HEK293T (cell line): ENCODE measurements around the gene GHITM.
A peak's percentile ranks its signal among the peaks of the same experiment; 100 is the strongest.

Experiments
- CTCF ChIA-PET: fragments of 350-600 bp; formaldehyde crosslinking; extraction: SDS; loops from one replicate; lab custom pipeline; 2021; ENCODE audit warnings: antibody characterized with exemption, inconsistent platforms; lab: Yijun Ruan, JAX
- POLR2A ChIA-PET: fragments of 350-600 bp; formaldehyde crosslinking; extraction: SDS; loops from one replicate; lab custom pipeline; 2020; ENCODE audit warnings: antibody characterized with exemption, inconsistent platforms; lab: Yijun Ruan, JAX
- DNase-seq: peaks from one replicate; pipeline ENCODE4 v3.0.0; 2012; ENCODE audit warnings: mixed read lengths; ENCODE audit errors: extremely low spot score
- ARNT ChIP-seq: fragments of 450-650 bp; IDR thresholded peaks from 2 replicates; pipeline ENCODE4 v1.6.1; 2017; ENCODE audit warnings: mild to moderate bottlenecking
- BHLHE40 ChIP-seq: fragments of 450-650 bp; IDR thresholded peaks from 2 replicates; pipeline ENCODE4 v1.6.1; 2016; ENCODE audit warnings: mild to moderate bottlenecking, moderate library complexity, borderline replicate concordance
- CTBP1 ChIP-seq: fragments of 450-650 bp; IDR thresholded peaks from 2 replicates; pipeline ENCODE4 v1.6.1; 2016; ENCODE audit warnings: borderline replicate concordance
- ELF4 ChIP-seq: fragments of 450-650 bp; IDR thresholded peaks from 2 replicates; pipeline ENCODE4 v1.6.1; 2017; ENCODE audit warnings: antibody characterized with exemption
- FOXA1 ChIP-seq: fragments of 450-650 bp; IDR thresholded peaks from 2 replicates; pipeline ENCODE4 v1.6.1; 2016; ENCODE audit warnings: mild to moderate bottlenecking
- FOXK2 ChIP-seq: fragments of 450-650 bp; IDR thresholded peaks from 2 replicates; pipeline ENCODE4 v1.6.1; 2016; ENCODE audit warnings: mild to moderate bottlenecking
- FOXM1 ChIP-seq: fragments of 450-650 bp; IDR thresholded peaks from 2 replicates; pipeline ENCODE4 v1.6.1; 2017; ENCODE audit warnings: mild to moderate bottlenecking, borderline replicate concordance
- HDGF ChIP-seq: fragments of 450-650 bp; IDR thresholded peaks from 2 replicates; pipeline ENCODE4 v1.6.1; 2017; ENCODE audit warnings: antibody characterized with exemption, borderline replicate concordance
- L3MBTL2 ChIP-seq: fragments of 450-650 bp; conservative IDR thresholded peaks from 2 replicates; pipeline ENCODE4 v1.6.1; 2016; ENCODE audit warnings: mild to moderate bottlenecking
- LEF1 ChIP-seq: fragments of 450-650 bp; IDR thresholded peaks from 2 replicates; pipeline ENCODE4 v1.6.1; 2017; ENCODE audit warnings: mild to moderate bottlenecking, borderline replicate concordance
- NFRKB ChIP-seq: fragments of 450-650 bp; IDR thresholded peaks from 2 replicates; pipeline ENCODE4 v1.6.1; 2016; ENCODE audit warnings: mild to moderate bottlenecking, moderate library complexity
- PKNOX1 ChIP-seq: fragments of 450-650 bp; IDR thresholded peaks from 2 replicates; pipeline ENCODE4 v1.6.1; 2016
- SP1 ChIP-seq: fragments of 450-650 bp; IDR thresholded peaks from 2 replicates; pipeline ENCODE4 v1.6.1; 2017
- SUZ12 ChIP-seq: fragments of 450-650 bp; IDR thresholded peaks from 2 replicates; pipeline ENCODE4 v1.6.1; 2016; ENCODE audit warnings: mild to moderate bottlenecking
- TARDBP ChIP-seq: fragments of 450-650 bp; IDR thresholded peaks from 2 replicates; pipeline ENCODE4 v1.6.1; 2016
- ZNF384 ChIP-seq: fragments of 450-650 bp; IDR thresholded peaks from 2 replicates; pipeline ENCODE4 v1.6.1; 2016

GHITM gene

GRCh38 chr10:84139126-84140035 lies at the start of gene GHITM:
Gene GHITM (plus strand): TSS chr10:84139509. CDS start chr10:84141501, 1,992 bp downstream.
- peak; percentile 95 for DNase-seq
- ChIA-PET POLR2A (interaction anchor here (0.8 kb wide), 1 partner anchor 10 kb away, joined by 3 read pairs; no protein-coding TSS in a partner anchor), CTCF (interaction anchor here (0.7 to 1.9 kb wide), 2 partner anchors 9 to 236 kb away, joined by 4 to 11 read pairs; no protein-coding TSS in a partner anchor)
- TF ChIP-seq HDGF: no peak
- TF ChIP-seq FOXK2: peak; percentile 84
- TF ChIP-seq L3MBTL2: peak; percentile 31; the same call in 1 of the 2 replicates
- TF ChIP-seq LEF1: no peak
- TF ChIP-seq NFRKB: peak; percentile 93
- TF ChIP-seq ELF4: peak; percentile 66; the same call in 1 of the 2 replicates
- no peak for TF ChIP-seq BHLHE40
- peak; percentile 75 for TF ChIP-seq PKNOX1
- no peak for TF ChIP-seq SP1

DNA sequence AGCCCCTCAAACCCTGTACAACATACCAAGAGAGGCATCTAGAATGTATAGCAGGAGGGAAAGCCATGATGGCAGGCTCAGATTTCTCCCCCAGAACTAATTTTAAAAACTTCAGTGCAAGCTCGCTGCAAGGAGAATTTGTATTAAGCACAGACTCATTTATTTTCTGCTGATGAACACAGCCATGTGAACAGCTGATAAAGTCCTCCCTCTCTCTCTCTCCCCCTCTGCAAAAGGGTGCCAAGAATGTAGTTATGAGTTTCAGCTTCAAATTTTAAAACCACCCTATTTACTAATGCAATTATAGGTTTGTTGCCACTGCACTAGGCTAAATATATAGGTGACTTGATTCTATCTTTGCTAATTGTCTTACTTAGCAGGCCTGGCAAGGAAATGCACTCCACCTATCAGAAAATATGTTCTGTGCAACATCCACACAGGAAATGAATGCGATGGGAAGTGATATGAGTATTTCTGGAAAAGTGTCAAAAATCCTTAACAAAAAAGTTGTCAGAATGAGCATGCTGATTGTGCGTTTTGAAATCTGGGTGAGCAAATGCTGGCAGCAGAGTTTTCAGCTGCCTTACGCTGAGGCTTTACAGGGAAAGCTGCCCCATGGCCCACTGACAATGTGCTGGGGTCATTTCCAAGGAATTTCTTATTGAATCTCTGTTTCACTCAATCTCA lies 43.4 kb upstream of the GHITM start:
- TF ChIP-seq NFRKB: no peak
- no peak for TF ChIP-seq PKNOX1
- no peak for TF ChIP-seq FOXK2
- no peak for TF ChIP-seq HDGF
- TF ChIP-seq FOXA1: no peak
- TF ChIP-seq FOXM1: no peak
- no peak for TF ChIP-seq L3MBTL2
- ChIA-PET CTCF (no interaction called here), POLR2A (no interaction called here)
- no peak for DNase-seq

DNA sequence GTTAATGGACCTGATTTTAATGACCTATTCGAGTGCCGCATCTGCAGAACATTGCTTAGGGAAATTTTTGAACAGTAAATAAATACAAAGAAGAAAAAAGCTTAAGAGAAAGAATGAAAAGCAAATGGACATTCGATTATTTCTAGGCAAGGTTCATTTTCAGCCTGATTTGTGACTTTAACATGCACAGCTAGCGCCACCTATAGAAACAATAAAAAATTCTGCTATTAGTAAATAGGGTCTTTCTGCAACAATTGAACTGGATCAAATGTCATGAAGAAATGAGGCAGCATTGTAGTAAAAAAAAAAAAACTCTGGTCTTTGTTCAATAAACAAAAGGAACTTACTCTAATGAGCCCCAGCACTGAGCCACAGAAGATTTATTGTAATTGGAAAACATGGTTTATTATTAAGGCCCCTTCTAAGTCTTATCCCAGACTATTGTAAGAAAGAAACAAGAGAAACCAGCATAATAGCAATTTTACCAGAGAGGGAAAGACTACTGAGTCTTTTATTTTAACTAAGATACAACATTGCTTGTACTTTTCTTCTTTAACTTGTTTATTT lies 41.4 kb upstream of the GHITM start:
- ChIA-PET CTCF (no interaction called here), POLR2A (no interaction called here)
- DNase-seq: no peak

DNA sequence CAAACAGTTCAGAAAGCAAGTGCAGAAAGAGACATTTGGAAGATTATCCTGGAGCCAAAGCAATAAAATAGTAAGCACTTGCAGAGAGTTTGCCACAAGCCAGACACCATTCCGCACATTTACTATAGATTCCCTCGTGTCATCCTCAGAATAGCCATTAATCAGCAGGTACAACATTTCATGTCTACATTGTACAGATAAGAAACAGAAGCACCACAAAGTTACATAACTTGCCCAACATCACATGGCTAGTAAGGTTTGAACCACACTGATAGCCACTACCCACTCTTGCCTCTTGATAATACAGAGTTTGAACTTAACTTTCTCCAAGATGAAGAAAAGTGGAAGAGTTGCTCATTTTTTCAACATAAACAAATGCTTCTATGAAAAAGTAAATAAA lies 40.6 kb upstream of the GHITM start:
- TF ChIP-seq FOXA1 (no peak), LEF1 (no peak), SUZ12 (no peak), PKNOX1 (no peak), ZNF384 (no peak), L3MBTL2 (no peak), ELF4 (no peak), BHLHE40 (no peak), TARDBP (no peak), FOXK2 (no peak), ARNT (no peak), FOXM1 (no peak), HDGF (no peak), CTBP1 (no peak), NFRKB (no peak), SP1 (no peak)
- ChIA-PET POLR2A (no interaction called here), CTCF (no interaction called here)
- no peak for DNase-seq

More for the DNA sequence above, 41.4 kb upstream of the GHITM start:
- no peak for TF ChIP-seq FOXM1
- TF ChIP-seq LEF1: no peak
- no peak for TF ChIP-seq FOXA1
- TF ChIP-seq L3MBTL2: no peak
- no peak for TF ChIP-seq NFRKB
- no peak for TF ChIP-seq BHLHE40
- TF ChIP-seq PKNOX1: no peak
- TF ChIP-seq FOXK2: no peak

DNA sequence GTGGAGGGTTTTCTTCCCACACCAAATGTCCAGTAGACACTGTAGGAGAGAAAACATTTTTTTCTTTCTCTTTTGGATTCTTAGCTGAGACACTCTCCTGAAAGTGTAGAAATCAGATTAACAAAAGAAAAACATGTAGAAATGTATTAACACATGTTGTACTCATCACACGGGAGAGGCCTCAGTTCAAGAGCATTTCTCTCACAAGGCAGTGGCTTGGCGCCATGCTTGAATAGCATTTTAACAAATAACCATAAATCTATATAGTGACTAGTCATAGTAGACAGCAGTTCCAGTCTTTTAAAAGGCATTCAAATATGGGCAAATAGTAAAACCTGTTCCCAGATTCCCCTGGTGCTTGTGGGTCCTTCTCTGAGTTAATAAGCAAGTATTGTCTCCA lies 38.3 kb upstream of the GHITM start:
- no peak for DNase-seq
- TF ChIP-seq ZNF384 (no peak), TARDBP (no peak), HDGF (no peak), FOXK2 (no peak), FOXM1 (no peak), ARNT (no peak), CTBP1 (no peak), PKNOX1 (no peak), BHLHE40 (no peak), FOXA1 (no peak), ELF4 (no peak), L3MBTL2 (no peak), SUZ12 (no peak), LEF1 (no peak), SP1 (no peak), NFRKB (no peak)
- CTCF ChIA-PET: no interaction called here
- POLR2A ChIA-PET: no interaction called here
